ENCODE measurements around the gene COX17.
"Not testable (repeated sequence)": the region's sequence is repeated elsewhere in the genome, so short reads cannot be mapped to it uniquely, and the experiment has no call there.

The COX17 gene

GRCh38 chr3:119690043-119690656 lies 12.9 kb upstream of the COX17 start:
- Mint-ChIP-seq H3K36me3 (peaks cover 5% of the 10 kb centered on the region in 2 donors), H3K9me3 (peaks cover 4 to 6% of the 10 kb centered on the region in 2 donors), H3K4me3 (no peak overlapping the region), H3K4me1 (peaks cover 0 to 3% of the 10 kb centered on the region in 2 donors), H3K27me3 (peaks cover 16 to 33% of the 10 kb centered on the region in 2 donors), H3K27ac (no peak overlapping the region)
- ATAC-seq (replicated peaks) (no peak), DNase-seq (no peak)

- peaks cover 4 to 6% of the 10 kb centered on the region in 2 donors for H3K9me3 Mint-ChIP-seq
- peaks cover 8 to 16% of the 10 kb centered on the region in 2 donors for H3K27me3 Mint-ChIP-seq
Measured at GRCh38 chr3:119683421-119683820, 6.2 kb upstream of the COX17 start.

GRCh38 chr3:119681279-119681678 lies 4.1 kb upstream of the COX17 start:
- ATAC-seq (replicated peaks) (no peak), DNase-seq (no peak)
- no peaks in the 10 kb centered on the region for H3K9me3 Mint-ChIP-seq
- H3K4me1 Mint-ChIP-seq, result peaks cover 6 to 12% of the 10 kb centered on the region in 2 donors
- H3K27me3 Mint-ChIP-seq, result peaks cover 0 to 6% of the 10 kb centered on the region in 2 donors
- H3K4me3 Mint-ChIP-seq, result no peak overlapping the region
- peak overlapping the region; percentile 54 for H3K27ac Mint-ChIP-seq
- peaks cover 4 to 8% of the 10 kb centered on the region in 2 donors for H3K36me3 Mint-ChIP-seq

More at GRCh38 chr3:119683421-119683820, 6.2 kb upstream of the COX17 start:
- Mint-ChIP-seq H3K4me1 (no peaks in the 10 kb centered on the region), H3K4me3 (no peak overlapping the region), H3K27ac (no peak overlapping the region), H3K36me3 (peaks cover 5% of the 10 kb centered on the region in 2 donors)
- no peak for ATAC-seq (replicated peaks)
- DNase-seq, result no peak

GRCh38 chr3:119679874-119680273 lies 2.7 kb upstream of the COX17 start:
- ATAC-seq (replicated peaks), result no peak
- Mint-ChIP-seq H3K27me3 (no peaks in the 10 kb centered on the region), H3K4me1 (peaks cover 10 to 26% of the 10 kb centered on the region in 2 donors), H3K27ac (no peak overlapping the region), H3K4me3 (no peak overlapping the region), H3K36me3 (peaks cover 9 to 21% of the 10 kb centered on the region in 2 donors), H3K9me3 (no peaks in the 10 kb centered on the region)
- no peak for DNase-seq

GRCh38 chr3:119678209-119678608 lies 1.0 kb upstream of the COX17 start:
- H3K27ac Mint-ChIP-seq; ATAC-seq (replicated peaks); H3K4me3 Mint-ChIP-seq; DNase-seq; H3K27me3 Mint-ChIP-seq; H3K9me3 Mint-ChIP-seq: not testable (repeated sequence)
- H3K4me1 Mint-ChIP-seq, result peaks cover 11 to 26% of the 10 kb centered on the region in 2 donors
- peaks cover 13 to 27% of the 10 kb centered on the region in 2 donors for H3K36me3 Mint-ChIP-seq

GRCh38 chr3:119677641-119677934 lies 382 bp upstream of the COX17 start:
- Mint-ChIP-seq H3K27me3 (no peaks in the 10 kb centered on the region), H3K27ac (peak overlapping the region; percentile 98), H3K36me3 (peaks cover 16 to 31% of the 10 kb centered on the region in 2 donors), H3K4me1 (peaks cover 13 to 26% of the 10 kb centered on the region in 2 donors), H3K4me3 (peak overlapping the region; percentile 93 to 94), H3K9me3 (no peaks in the 10 kb centered on the region)
- ATAC-seq (replicated peaks) (peak in 1 of 2 donors; percentile 1), DNase-seq (no peak)

- Mint-ChIP-seq H3K36me3 (peaks cover 17 to 39% of the 10 kb centered on the region in 2 donors), H3K9me3 (no peaks in the 10 kb centered on the region), H3K4me3 (peak overlapping the region; percentile 93 to 94), H3K27me3 (no peaks in the 10 kb centered on the region), H3K4me1 (peaks cover 13 to 28% of the 10 kb centered on the region in 2 donors), H3K27ac (peak overlapping the region; percentile 98)
- ATAC-seq (replicated peaks) (no peak), DNase-seq (no peak)
Measured at GRCh38 chr3:119676020-119676419, 1.2 kb downstream of the COX17 start.

GRCh38 chr3:119675188-119675874 lies 1.9 kb downstream of the COX17 start:
- H3K9me3 Mint-ChIP-seq, result no peaks in the 10 kb centered on the region
- H3K4me3 Mint-ChIP-seq, result peak overlapping the region; percentile 93 to 94
- no peaks in the 10 kb centered on the region for H3K27me3 Mint-ChIP-seq
- H3K27ac Mint-ChIP-seq, result peak overlapping the region; percentile 98
- H3K4me1 Mint-ChIP-seq, result peaks cover 14 to 35% of the 10 kb centered on the region in 2 donors
- peaks cover 22 to 46% of the 10 kb centered on the region in 2 donors for H3K36me3 Mint-ChIP-seq
- DNase-seq (no peak), ATAC-seq (replicated peaks) (no peak)

- H3K27me3 Mint-ChIP-seq, result no peaks in the 10 kb centered on the region
- peaks cover 18 to 40% of the 10 kb centered on the region in 2 donors for H3K4me1 Mint-ChIP-seq
- H3K36me3 Mint-ChIP-seq, result peaks cover 29 to 52% of the 10 kb centered on the region in 2 donors
Measured at GRCh38 chr3:119673875-119674274, 3.3 kb downstream of the COX17 start.

GRCh38 chr3:119672776-119673175 lies 4.4 kb downstream of the COX17 start:
- Mint-ChIP-seq H3K27me3 (no peaks in the 10 kb centered on the region), H3K27ac (no peak overlapping the region), H3K36me3 (peaks cover 30 to 56% of the 10 kb centered on the region in 2 donors), H3K4me1 (peaks cover 18 to 41% of the 10 kb centered on the region in 2 donors), H3K4me3 (no peak overlapping the region), H3K9me3 (no peaks in the 10 kb centered on the region)
- no peak for ATAC-seq (replicated peaks)
- no peak for DNase-seq

More at GRCh38 chr3:119673875-119674274, 3.3 kb downstream of the COX17 start:
- Mint-ChIP-seq H3K4me3 (peak overlapping the region in 1 of 2 donors; percentile 16), H3K27ac (peak overlapping the region; percentile 25), H3K9me3 (no peaks in the 10 kb centered on the region)
- ATAC-seq (replicated peaks) (no peak), DNase-seq (no peak)

GRCh38 chr3:119669906-119670570 lies 7.2 kb downstream of the COX17 start:
- Mint-ChIP-seq H3K4me3 (no peak overlapping the region), H3K27me3 (no peaks in the 10 kb centered on the region), H3K36me3 (peaks cover 28 to 59% of the 10 kb centered on the region in 2 donors), H3K4me1 (peaks cover 17 to 36% of the 10 kb centered on the region in 2 donors), H3K27ac (peak overlapping the region; percentile 62), H3K9me3 (no peaks in the 10 kb centered on the region)
- ATAC-seq (replicated peaks) (no peak), DNase-seq (no peak)

- H3K4me3 Mint-ChIP-seq, result no peak overlapping the region
- peak overlapping the region; percentile 84 for H3K27ac Mint-ChIP-seq
- DNase-seq, result no peak
- no peaks in the 10 kb centered on the region for H3K27me3 Mint-ChIP-seq
- peaks cover 0 to 1% of the 10 kb centered on the region in 2 donors for H3K9me3 Mint-ChIP-seq
- ATAC-seq (replicated peaks), result no peak
- peaks cover 35 to 60% of the 10 kb centered on the region in 2 donors for H3K36me3 Mint-ChIP-seq
- peaks cover 37 to 67% of the 10 kb centered on the region in 2 donors for H3K4me1 Mint-ChIP-seq
Measured at GRCh38 chr3:119665954-119666559, 11.1 kb downstream of the COX17 start.

- Mint-ChIP-seq H3K4me1 (peaks cover 40 to 58% of the 10 kb centered on the region in 2 donors), H3K4me3 (peak overlapping the region in 1 of 2 donors; percentile 3), H3K27me3 (no peaks in the 10 kb centered on the region), H3K27ac (peak overlapping the region; percentile 84), H3K9me3 (peaks cover 0 to 1% of the 10 kb centered on the region in 2 donors), H3K36me3 (peaks cover 26 to 57% of the 10 kb centered on the region in 2 donors)
- peak; percentile 15 for DNase-seq
- peak; percentile 76 to 86 for ATAC-seq (replicated peaks)
Measured at GRCh38 chr3:119664850-119665379, 12.3 kb downstream of the COX17 start.

GRCh38 chr3:119664370-119664769 lies 12.8 kb downstream of the COX17 start:
- ATAC-seq (replicated peaks), result peak in 1 of 2 donors; percentile 32
- peaks cover 0 to 1% of the 10 kb centered on the region in 2 donors for H3K9me3 Mint-ChIP-seq
- H3K4me3 Mint-ChIP-seq, result peak overlapping the region; percentile 23 to 48
- DNase-seq, result no peak
- peaks cover 43 to 62% of the 10 kb centered on the region in 2 donors for H3K4me1 Mint-ChIP-seq
- H3K27me3 Mint-ChIP-seq, result no peaks in the 10 kb centered on the region
- H3K36me3 Mint-ChIP-seq, result peaks cover 27 to 61% of the 10 kb centered on the region in 2 donors
- H3K27ac Mint-ChIP-seq, result peak overlapping the region; percentile 84
